Stimulated activated CD8-positive, alpha-beta memory T cell treated with anti-CD3 and anti-CD28 coated beads, Interleukin-2, amount 100 ng/mL, for 48 hours (primary cell): Measurements from ENCODE around the gene DNM3.

Source experiments
- DNase-seq, 2 donors: peaks; one replicate each; pipeline ENCODE4 v3.0.0-alpha.2; 2020; ENCODE audit warnings: low read depth in 2 of 2

The DNM3 gene

GRCh38 chr1:171869097-171869496 is 27.8 kb downstream of the DNM3 start:
- DNase-seq, result no peak

DNA sequence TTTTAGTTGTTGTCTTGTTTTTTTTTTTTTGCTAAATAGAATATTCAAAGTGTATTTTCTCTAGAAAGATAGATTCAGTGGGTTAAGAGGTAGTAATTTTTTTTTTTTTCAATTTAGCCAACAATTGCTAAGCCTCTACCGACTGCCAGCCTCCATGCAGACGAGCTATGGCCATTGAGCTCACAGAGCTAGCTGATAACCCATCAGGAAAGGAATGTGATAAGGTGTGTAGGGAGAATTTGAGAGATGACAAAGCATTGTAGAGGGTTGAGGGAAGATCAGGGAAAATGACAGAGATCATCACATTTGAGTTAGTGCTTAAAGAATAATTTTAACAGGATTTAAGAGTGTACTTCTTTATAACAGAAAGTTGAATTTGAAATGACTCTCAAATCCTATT is 30.6 kb downstream of the DNM3 start:
- no peak for DNase-seq

GRCh38 chr1:171872430-171872829 is 31.1 kb downstream of the DNM3 start:
- no peak for DNase-seq

DNA sequence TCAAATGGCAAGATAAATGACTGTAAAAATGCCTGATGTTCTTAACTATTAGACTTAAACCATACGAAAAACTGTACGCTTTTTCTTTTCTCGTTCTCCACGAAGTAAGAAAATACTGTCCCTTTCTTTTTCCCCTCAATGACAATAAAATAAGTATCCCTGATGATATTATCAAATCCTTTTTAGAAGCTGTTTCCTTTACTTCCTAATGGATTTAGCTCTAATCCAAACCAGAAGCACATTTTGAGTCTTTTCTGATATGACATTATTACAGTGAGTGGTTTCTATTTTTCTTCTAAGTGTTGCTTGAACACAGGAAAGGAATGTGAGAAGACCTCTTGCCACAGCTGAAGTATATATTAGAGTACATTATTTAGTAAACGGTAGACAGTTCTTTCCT is 32.4 kb downstream of the DNM3 start:
- no peak for DNase-seq

DNA sequence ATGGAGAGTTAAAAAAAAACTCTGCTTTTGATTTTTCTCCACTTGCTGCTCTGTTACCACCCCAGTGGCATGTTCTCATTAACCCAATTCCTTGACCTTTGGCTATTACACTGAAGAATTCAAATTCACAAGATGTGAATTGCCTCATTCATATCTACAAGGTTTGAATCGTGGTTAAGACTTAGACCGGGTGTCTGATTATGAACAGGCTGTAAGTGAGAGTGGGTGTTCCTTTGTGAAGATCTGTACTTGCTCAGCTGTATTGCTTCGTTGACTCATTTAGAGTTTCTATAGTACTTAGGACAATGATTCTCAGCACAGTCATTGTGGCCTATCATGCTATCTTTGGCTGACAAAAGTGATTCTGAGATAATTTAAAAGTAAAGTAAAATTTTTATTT is 36.4 kb downstream of the DNM3 start:
- no peak for DNase-seq

DNA sequence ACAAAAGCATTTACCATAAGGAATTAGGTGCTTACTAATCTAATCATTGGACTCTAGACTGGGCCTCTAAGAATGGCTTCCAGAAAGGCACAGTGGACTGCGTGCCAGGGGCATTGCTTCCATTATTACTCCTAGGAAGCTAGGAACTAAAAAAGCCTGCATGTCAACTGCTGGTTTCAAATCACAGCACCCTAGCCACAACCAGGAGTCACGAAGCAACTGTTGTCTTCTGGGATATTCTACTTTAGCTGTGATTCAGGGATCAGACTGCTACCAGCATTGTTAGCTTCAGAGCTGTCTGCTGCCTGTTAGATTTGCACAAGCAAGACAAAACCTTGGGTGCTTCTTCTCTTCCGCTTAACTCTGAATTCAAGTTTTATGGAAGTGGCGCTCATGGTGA is 38.3 kb downstream of the DNM3 start:
- no peak for DNase-seq

- no peak for DNase-seq
Measured at GRCh38 chr1:171881442-171881841, 40.1 kb downstream of the DNM3 start.

- DNase-seq, result no peak
Measured at GRCh38 chr1:171883849-171884248, 42.6 kb downstream of the DNM3 start.

- no peak for DNase-seq
Measured at GRCh38 chr1:171884475-171884874, 43.2 kb downstream of the DNM3 start.

- no peak for DNase-seq
Measured at GRCh38 chr1:171890131-171890530, 48.8 kb downstream of the DNM3 start.

GRCh38 chr1:171896936-171897703 is 55.8 kb downstream of the DNM3 start:
- DNase-seq, result no peak

DNA sequence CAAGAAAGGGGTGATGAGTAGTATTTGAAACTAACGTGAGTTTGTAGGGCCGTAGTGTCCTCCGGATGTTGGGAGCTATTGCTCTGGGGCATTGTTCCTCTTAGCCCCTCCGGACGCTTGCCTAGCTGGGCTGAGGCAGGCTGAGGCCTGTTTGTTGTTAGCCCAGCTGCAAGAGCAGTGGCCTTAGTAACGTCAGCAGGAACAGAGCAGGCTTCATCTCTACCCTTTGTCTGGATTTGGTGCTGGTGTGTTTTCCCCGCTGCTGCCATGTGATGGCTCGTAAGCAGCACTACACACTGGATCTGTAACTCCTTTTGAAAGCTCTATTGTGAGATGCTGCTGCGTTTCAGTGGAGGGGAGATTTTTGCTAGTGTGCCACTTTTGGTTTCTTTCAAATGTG is 57.6 kb downstream of the DNM3 start:
- no peak for DNase-seq

GRCh38 chr1:171899838-171900237 is 58.5 kb downstream of the DNM3 start:
- DNase-seq, result no peak

DNA sequence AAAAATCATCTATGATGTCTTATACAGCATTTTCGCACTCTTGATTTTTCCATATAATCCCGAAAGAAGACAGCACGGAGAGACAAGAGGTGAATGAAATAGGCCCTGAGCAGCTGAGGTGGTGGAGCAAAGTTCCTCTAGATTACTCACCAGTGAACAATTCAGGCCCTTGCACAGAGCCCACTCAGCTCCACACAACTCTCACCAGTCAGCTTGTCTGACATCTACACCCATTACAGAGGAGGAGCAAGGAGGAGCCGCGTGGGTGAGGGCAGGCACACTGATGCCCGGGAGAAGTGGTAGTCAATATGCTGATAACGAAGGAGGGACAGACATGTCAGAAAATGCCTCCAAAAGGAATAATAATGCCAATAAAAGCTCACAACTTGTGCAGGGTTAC is 59.9 kb downstream of the DNM3 start:
- DNase-seq, result no peak

DNA sequence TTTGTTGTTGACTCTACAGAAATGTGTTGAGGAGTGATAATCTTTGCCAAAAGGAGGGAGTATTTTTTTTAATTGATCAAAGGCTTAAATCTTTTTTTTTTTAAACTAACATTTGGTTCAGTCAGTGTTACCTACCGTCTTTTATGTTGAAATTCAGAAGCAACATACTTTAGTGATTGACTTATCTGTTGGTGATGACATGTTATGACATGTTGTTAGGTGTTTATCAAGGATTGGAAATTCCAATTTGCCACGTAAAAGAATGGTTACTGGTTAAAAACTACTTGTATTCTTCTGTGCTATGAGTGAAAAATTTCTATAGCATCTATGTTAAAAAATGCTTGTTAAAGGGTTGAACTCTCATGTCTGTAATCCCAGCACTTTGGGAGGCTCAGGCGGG is 61.2 kb downstream of the DNM3 start:
- DNase-seq, result no peak

GRCh38 chr1:171904778-171905450 is 63.6 kb downstream of the DNM3 start:
- DNase-seq, result no peak

DNA sequence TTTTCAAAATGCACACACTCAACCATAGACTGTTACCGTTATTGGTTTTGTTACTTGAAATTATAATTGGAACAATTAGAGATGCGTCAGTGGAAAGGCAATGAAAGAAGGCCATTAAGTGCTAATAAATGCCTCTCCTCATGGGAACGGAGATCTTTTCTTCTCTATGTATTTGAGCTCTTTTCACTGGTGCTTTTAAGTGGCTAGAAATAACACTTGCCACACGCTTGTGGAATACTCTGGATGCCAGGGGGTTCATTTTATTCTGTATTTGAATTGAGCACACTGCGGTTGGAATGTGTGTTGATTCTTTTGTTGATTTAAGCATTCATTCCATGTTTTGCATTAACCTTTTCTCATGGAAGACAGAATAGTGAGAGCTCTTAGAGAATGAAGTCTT is 68.4 kb downstream of the DNM3 start:
- no peak for DNase-seq

- no peak for DNase-seq
Measured at GRCh38 chr1:171910786-171911185, 69.5 kb downstream of the DNM3 start.

GRCh38 chr1:171911506-171911905 is 70.2 kb downstream of the DNM3 start:
- DNase-seq, result no peak

GRCh38 chr1:171912509-171913175 is 71.3 kb downstream of the DNM3 start:
- no peak for DNase-seq

- no peak for DNase-seq
Measured at GRCh38 chr1:171913385-171913784, 72.1 kb downstream of the DNM3 start.

DNA sequence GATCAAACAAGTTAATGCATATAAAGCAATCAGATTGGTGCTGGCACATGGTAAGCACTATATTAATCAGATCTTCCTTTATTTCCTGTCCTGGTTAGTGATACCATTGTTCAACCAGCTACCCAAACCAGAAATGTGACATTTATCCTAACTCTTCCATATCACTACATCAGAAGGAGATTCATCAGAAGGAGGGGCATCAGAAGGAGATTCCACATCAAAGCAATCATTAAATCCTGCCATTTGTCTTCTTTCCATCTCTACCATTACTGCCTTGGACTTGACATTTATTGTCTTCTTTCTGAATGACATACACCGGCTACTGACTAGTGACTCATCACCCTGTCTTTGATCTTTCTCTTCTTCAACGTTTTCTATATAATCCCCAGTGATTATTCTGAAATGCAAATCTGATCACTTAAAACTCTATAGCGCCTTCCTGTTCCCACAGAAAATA is 75.0 kb downstream of the DNM3 start:
- no peak for DNase-seq

DNA sequence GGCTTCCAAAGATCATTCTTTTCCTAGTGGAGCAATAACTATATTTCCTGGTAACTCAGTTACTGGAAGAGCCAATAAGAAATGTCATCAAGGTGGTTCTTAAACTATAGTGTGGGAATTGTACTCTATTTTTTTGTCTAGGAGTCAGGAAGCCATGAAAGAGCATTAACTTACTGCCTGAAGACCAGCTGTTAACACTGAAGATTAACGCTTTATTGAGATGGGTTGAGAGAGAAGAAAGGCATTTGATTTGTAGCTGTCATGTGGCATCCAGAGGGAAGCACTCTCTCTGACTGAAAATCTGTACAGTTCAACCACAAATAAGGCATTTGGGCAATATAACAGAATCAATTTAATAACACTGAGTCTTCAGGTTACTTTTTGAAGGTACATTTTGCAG is 76.0 kb downstream of the DNM3 start:
- DNase-seq, result no peak
